GM23338 (cell line): ENCODE results near the gene SLAMF9. TPM values are rescaled to one million over a fixed set of nuclear protein-coding genes. Genes with fewer than 3 reads are reported as not detected.

Source experiments
- ATAC-seq: fragments of 200-7000 bp; cut with Tn5 transposase; 3 replicates; pipeline ENCODE4 v1.9.1; 2020
- DNase-seq: peaks from one replicate; pipeline ENCODE4 v3.0.0-alpha.2; 2015; ENCODE audit warnings: low spot score
- H2AFZ ChIP-seq: fragments of 200-600 bp; sonication (generic); 2 replicates; pipeline ENCODE4 v1.8.0; 2016; ENCODE audit warnings: antibody characterized with exemption, mild to moderate bottlenecking, moderate library complexity
- H3F3A ChIP-seq: fragments of 200-600 bp; sonication (generic); replicated peaks from 2 replicates; pipeline ENCODE4 v1.8.0; 2017; ENCODE audit warnings: antibody characterized with exemption, mixed run types, low read depth
- H3K27ac ChIP-seq: fragments of 200-600 bp; sonication (generic); 2 replicates; pipeline ENCODE4 v1.6.1; 2016; ENCODE audit warnings: low read depth
- H3K27me3 ChIP-seq: fragments of 200-600 bp; sonication (generic); 2 replicates; pipeline ENCODE4 v1.8.0; 2016; ENCODE audit warnings: mild to moderate bottlenecking, mixed run types, moderate library complexity; ENCODE audit not compliant: insufficient read depth
- H3K36me3 ChIP-seq: fragments of 200-600 bp; sonication (generic); 2 replicates; pipeline ENCODE4 v1.8.0; 2016; ENCODE audit warnings: mild to moderate bottlenecking; ENCODE audit not compliant: insufficient read depth
- H3K4me1 ChIP-seq: fragments of 200-600 bp; sonication (generic); 2 replicates; pipeline ENCODE4 v1.8.0; 2016; ENCODE audit warnings: mild to moderate bottlenecking, moderate library complexity; ENCODE audit not compliant: insufficient read depth
- H3K4me2 ChIP-seq: fragments of 200-600 bp; sonication (generic); 2 replicates; pipeline ENCODE4 v1.7.1; 2017; ENCODE audit warnings: mixed run types
- H3K4me3 ChIP-seq: fragments of 200-600 bp; sonication (generic); 2 replicates; pipeline ENCODE4 v1.6.1; 2016; ENCODE audit warnings: mixed run types
- H3K79me2 ChIP-seq: fragments of 200-600 bp; sonication (generic); replicated peaks from 2 replicates; pipeline ENCODE4 v1.8.0; 2017; ENCODE audit warnings: mild to moderate bottlenecking; ENCODE audit not compliant: insufficient read depth
- H3K9me2 ChIP-seq: fragments of 200-600 bp; sonication (generic); 2 replicates; pipeline ENCODE4 v1.8.0; 2017; ENCODE audit not compliant: insufficient read depth
- H4K20me1 ChIP-seq: fragments of 200-600 bp; sonication (generic); replicated peaks from 2 replicates; pipeline ENCODE4 v1.8.0; 2017; ENCODE audit warnings: mild to moderate bottlenecking; ENCODE audit not compliant: insufficient read depth
- H3K27ac Mint-ChIP-seq: 2 replicates; pipeline ENCODE4 v1.8.0; 2020; ENCODE audit warnings: inconsistent platforms, mild to moderate bottlenecking, moderate library complexity, mixed read lengths
- H3K27me3 Mint-ChIP-seq: 3 replicates; pipeline ENCODE4 v1.8.0; 2022; ENCODE audit warnings: low read depth, mild to moderate bottlenecking, moderate library complexity, mixed read lengths, inconsistent platforms; ENCODE audit not compliant: insufficient read depth, poor library complexity
- H3K36me3 Mint-ChIP-seq: 3 replicates; pipeline ENCODE4 v1.8.0; 2021; ENCODE audit warnings: low read depth, mild to moderate bottlenecking, inconsistent platforms, moderate library complexity, mixed read lengths
- H3K4me1 Mint-ChIP-seq: 3 replicates; pipeline ENCODE4 v1.8.0; 2020; ENCODE audit warnings: mild to moderate bottlenecking, inconsistent platforms, mixed read lengths
- H3K4me3 Mint-ChIP-seq: 3 replicates; pipeline ENCODE4 v1.8.0; 2021; ENCODE audit warnings: moderate library complexity, mild to moderate bottlenecking, inconsistent platforms, mixed read lengths
- H3K9me3 Mint-ChIP-seq: 3 replicates; pipeline ENCODE4 v1.8.0; 2020; ENCODE audit warnings: moderate library complexity, mild to moderate bottlenecking, inconsistent platforms, mixed read lengths
- CREB1 ChIP-seq: fragments of 250-450 bp; sonication (Bioruptor Pico); IDR thresholded peaks from 2 replicates; pipeline ENCODE4 v1.5.0; 2020; ENCODE audit warnings: low read depth, mild to moderate bottlenecking, moderate library complexity
- EZH2 ChIP-seq: fragments of 200-600 bp; sonication (generic); IDR thresholded peaks from one replicate; pipeline ENCODE4 v1.8.0; 2017; ENCODE audit warnings: antibody characterized with exemption, mild to moderate bottlenecking, low read depth; ENCODE audit not compliant: unreplicated experiment
- EZH2phosphoT487 ChIP-seq: fragments of 200-600 bp; sonication (generic); IDR thresholded peaks from one replicate; pipeline ENCODE4 v1.8.1; 2018; ENCODE audit warnings: antibody characterized with exemption; ENCODE audit not compliant: unreplicated experiment
- JUNB ChIP-seq: IDR thresholded peaks from one replicate; pipeline ENCODE4 v1.6.1; 2016; ENCODE audit warnings: antibody characterized with exemption; ENCODE audit not compliant: unreplicated experiment
- NANOG ChIP-seq: IDR thresholded peaks from 2 replicates; pipeline ENCODE4 v1.6.1; 2016; ENCODE audit warnings: antibody characterized with exemption, borderline replicate concordance
- STAT1 ChIP-seq: IDR thresholded peaks from one replicate; pipeline ENCODE4 v1.6.1; 2016; ENCODE audit warnings: antibody characterized with exemption; ENCODE audit not compliant: unreplicated experiment
- ZNF331 ChIP-seq: fragments of 250-450 bp; sonication (Bioruptor Pico); IDR thresholded peaks from 2 replicates; pipeline ENCODE4 v1.5.0; 2020; ENCODE audit warnings: low read depth, mild to moderate bottlenecking, moderate library complexity
- polyA plus RNA-seq: library from polyadenylated mRNA; unstranded; fragments of >200 nt; fragmentation: Nextera tagmentation; extraction: Ambion mirVana; gene quantifications from 2 replicates; pipeline ENCODE4 v1.2.1, GENCODE V29; 2016
- total RNA-seq: library from RNA; depleted of rRNA; stranded (reverse); fragments of >200 nt; shearing (Covaris generic); gene quantifications from 2 replicates; pipeline ENCODE4 v1.2.3, GENCODE V29; 2014
- TF ChIP-seq, protein P1 (sequence below): IDR thresholded peaks from one replicate; pipeline ENCODE4 v1.6.1; 2018; ENCODE audit warnings: antibody characterized with exemption; ENCODE audit not compliant: unreplicated experiment
- TF ChIP-seq, protein P2 (sequence below), 2 experiments: fragments of 200-600 bp in 1 of 2; sonication (generic) in 1 of 2; conservative IDR thresholded peaks; 2 replicates each; pipeline versions ENCODE4 v1.5.1 to v1.6.1; 2016 to 2017; ENCODE audit warnings: antibody characterized with exemption in 2 of 2, low read depth in 2 of 2, mild to moderate bottlenecking in 2 of 2, moderate library complexity in 1 of 2
- TF ChIP-seq, protein P3 (sequence below): fragments of 250-450 bp; sonication (Bioruptor Pico); IDR thresholded peaks from 2 replicates; pipeline ENCODE4 v1.5.0; 2020; ENCODE audit warnings: mild to moderate bottlenecking, moderate library complexity

Gene SLAMF9
- total and polyA plus RNA-seq, 2 experiments from 2014 or later = not detected

DNA sequence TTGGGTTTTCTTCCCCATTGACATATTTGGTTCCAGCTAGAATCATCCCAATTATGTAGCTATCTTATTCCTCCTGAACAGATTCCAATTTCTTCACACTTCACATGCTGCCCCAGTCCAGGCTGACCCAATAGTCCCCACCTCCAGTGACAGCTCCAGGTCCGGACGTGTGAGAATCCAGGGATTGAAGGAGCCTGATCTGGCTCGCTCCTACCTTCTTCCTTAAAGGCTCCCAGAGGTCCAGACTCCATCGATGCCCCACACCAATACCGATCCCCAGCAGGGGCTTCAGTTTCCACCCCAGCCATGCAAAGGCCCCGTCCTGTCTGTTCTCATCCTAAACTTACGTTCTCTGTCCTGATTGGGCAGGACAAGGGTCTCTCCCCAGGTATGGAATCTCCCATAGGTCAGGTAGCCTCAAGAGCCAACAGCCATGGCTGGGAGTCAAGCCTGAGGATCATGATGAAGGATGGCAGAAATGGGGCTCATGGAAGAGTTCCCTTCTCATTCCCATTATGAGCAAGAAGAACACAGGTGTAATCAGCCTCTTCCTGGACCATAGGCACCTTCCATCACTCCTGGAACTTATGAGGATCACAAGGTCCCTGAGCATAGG, 20.4 kb upstream of the SLAMF9 start:
- no peak overlapping the region for H3K4me3 Mint-ChIP-seq
- DNase-seq (no peak), ATAC-seq (no peak)
- no peaks in the 10 kb centered on the region for H3K9me3 Mint-ChIP-seq
- H3K79me2 ChIP-seq = no peaks in the 10 kb centered on the region
- H3K9me2 ChIP-seq = 0 out of 2 replicates have a peak, but pooled peaks cover 5% of the 10 kb centered on the region
- no peaks in the 10 kb centered on the region for H3K4me1 ChIP-seq
- H3K36me3 ChIP-seq = no peaks in the 10 kb centered on the region
- H4K20me1 ChIP-seq = no peaks in the 10 kb centered on the region
- H3K27me3 Mint-ChIP-seq = peaks cover 6% of the 10 kb centered on the region
- H3K36me3 Mint-ChIP-seq = no peaks in the 10 kb centered on the region
- H3K4me2 ChIP-seq = no peak overlapping the region
- H3K4me1 Mint-ChIP-seq = no peaks in the 10 kb centered on the region
- no peaks in the 10 kb centered on the region for H3F3A ChIP-seq
- H3K27ac Mint-ChIP-seq = no peak overlapping the region
- H3K27me3 ChIP-seq = peaks cover 3% of the 10 kb centered on the region; the same call in 1 of the 2 replicates
- H2AFZ ChIP-seq = no peak overlapping the region
- H3K4me3 ChIP-seq = no peak overlapping the region
- TF ChIP-seq EZH2phosphoT487 = no peak
- TF ChIP-seq, protein P1, sequence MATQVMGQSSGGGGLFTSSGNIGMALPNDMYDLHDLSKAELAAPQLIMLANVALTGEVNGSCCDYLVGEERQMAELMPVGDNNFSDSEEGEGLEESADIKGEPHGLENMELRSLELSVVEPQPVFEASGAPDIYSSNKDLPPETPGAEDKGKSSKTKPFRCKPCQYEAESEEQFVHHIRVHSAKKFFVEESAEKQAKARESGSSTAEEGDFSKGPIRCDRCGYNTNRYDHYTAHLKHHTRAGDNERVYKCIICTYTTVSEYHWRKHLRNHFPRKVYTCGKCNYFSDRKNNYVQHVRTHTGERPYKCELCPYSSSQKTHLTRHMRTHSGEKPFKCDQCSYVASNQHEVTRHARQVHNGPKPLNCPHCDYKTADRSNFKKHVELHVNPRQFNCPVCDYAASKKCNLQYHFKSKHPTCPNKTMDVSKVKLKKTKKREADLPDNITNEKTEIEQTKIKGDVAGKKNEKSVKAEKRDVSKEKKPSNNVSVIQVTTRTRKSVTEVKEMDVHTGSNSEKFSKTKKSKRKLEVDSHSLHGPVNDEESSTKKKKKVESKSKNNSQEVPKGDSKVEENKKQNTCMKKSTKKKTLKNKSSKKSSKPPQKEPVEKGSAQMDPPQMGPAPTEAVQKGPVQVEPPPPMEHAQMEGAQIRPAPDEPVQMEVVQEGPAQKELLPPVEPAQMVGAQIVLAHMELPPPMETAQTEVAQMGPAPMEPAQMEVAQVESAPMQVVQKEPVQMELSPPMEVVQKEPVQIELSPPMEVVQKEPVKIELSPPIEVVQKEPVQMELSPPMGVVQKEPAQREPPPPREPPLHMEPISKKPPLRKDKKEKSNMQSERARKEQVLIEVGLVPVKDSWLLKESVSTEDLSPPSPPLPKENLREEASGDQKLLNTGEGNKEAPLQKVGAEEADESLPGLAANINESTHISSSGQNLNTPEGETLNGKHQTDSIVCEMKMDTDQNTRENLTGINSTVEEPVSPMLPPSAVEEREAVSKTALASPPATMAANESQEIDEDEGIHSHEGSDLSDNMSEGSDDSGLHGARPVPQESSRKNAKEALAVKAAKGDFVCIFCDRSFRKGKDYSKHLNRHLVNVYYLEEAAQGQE = no peak
- TF ChIP-seq JUNB = no peak
- TF ChIP-seq NANOG = no peak
- no peak for TF ChIP-seq CREB1 (CRISPR knock-in tag)
- no peak for TF ChIP-seq STAT1
- TF ChIP-seq ZNF331 (CRISPR knock-in tag) = no peak
- TF ChIP-seq, protein P2, sequence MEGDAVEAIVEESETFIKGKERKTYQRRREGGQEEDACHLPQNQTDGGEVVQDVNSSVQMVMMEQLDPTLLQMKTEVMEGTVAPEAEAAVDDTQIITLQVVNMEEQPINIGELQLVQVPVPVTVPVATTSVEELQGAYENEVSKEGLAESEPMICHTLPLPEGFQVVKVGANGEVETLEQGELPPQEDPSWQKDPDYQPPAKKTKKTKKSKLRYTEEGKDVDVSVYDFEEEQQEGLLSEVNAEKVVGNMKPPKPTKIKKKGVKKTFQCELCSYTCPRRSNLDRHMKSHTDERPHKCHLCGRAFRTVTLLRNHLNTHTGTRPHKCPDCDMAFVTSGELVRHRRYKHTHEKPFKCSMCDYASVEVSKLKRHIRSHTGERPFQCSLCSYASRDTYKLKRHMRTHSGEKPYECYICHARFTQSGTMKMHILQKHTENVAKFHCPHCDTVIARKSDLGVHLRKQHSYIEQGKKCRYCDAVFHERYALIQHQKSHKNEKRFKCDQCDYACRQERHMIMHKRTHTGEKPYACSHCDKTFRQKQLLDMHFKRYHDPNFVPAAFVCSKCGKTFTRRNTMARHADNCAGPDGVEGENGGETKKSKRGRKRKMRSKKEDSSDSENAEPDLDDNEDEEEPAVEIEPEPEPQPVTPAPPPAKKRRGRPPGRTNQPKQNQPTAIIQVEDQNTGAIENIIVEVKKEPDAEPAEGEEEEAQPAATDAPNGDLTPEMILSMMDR (conservative IDR thresholded peaks at IDR 0.05; ENCODE audit: low read depth in 2 of 2) = no peak
- no peak overlapping the region for H3K27ac ChIP-seq

DNA sequence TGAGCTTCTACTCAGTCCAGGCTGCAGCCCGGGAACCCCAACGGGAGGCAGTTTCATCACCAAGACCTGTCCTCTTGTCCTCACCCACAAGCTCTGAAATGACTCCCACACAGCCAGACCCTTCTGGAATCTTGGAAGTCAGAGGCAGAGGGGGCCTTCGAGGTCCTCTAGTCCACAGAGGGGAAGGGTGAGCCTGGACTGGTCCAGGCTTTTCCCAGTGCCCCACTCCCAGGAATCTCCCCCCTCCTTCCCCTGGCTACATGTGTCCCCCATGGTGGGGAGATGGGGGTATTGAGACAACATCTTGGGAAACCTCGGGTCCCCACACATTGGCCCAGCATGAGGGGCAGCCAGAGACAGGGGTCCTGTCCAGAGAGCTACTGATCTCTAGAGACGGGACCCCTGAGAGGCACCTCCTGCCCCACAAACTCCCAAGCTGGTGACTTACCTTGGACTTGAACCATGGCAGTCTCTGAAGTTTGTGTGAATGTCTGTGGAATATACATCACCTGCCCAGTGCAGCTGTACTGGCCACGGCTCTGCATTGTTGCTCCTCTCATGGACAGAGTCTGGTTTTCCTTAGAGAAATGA, 19.4 kb upstream of the SLAMF9 start:
- Histone ChIP-seq H3F3A (no peaks in the 10 kb centered on the region), H3K9me2 (0 out of 2 replicates have a peak, but pooled peaks cover 4% of the 10 kb centered on the region), H4K20me1 (no peaks in the 10 kb centered on the region), H3K79me2 (no peaks in the 10 kb centered on the region), H3K4me1 (no peaks in the 10 kb centered on the region), H3K27me3 (peaks cover 3% of the 10 kb centered on the region; the same call in 1 of the 2 replicates), H3K4me3 (no peak overlapping the region), H3K4me2 (no peak overlapping the region), H2AFZ (no peak overlapping the region), H3K36me3 (no peaks in the 10 kb centered on the region), H3K27ac (no peak overlapping the region)
- no peaks in the 10 kb centered on the region for H3K36me3 Mint-ChIP-seq
- DNase-seq = no peak
- no peaks in the 10 kb centered on the region for H3K4me1 Mint-ChIP-seq
- H3K27ac Mint-ChIP-seq = no peak overlapping the region
- peaks cover 6% of the 10 kb centered on the region for H3K27me3 Mint-ChIP-seq
- H3K9me3 Mint-ChIP-seq = no peaks in the 10 kb centered on the region
- no peak overlapping the region for H3K4me3 Mint-ChIP-seq
- no peak for ATAC-seq
- TF ChIP-seq STAT1 (no peak), EZH2 (no peak)
- TF ChIP-seq, protein P3, sequence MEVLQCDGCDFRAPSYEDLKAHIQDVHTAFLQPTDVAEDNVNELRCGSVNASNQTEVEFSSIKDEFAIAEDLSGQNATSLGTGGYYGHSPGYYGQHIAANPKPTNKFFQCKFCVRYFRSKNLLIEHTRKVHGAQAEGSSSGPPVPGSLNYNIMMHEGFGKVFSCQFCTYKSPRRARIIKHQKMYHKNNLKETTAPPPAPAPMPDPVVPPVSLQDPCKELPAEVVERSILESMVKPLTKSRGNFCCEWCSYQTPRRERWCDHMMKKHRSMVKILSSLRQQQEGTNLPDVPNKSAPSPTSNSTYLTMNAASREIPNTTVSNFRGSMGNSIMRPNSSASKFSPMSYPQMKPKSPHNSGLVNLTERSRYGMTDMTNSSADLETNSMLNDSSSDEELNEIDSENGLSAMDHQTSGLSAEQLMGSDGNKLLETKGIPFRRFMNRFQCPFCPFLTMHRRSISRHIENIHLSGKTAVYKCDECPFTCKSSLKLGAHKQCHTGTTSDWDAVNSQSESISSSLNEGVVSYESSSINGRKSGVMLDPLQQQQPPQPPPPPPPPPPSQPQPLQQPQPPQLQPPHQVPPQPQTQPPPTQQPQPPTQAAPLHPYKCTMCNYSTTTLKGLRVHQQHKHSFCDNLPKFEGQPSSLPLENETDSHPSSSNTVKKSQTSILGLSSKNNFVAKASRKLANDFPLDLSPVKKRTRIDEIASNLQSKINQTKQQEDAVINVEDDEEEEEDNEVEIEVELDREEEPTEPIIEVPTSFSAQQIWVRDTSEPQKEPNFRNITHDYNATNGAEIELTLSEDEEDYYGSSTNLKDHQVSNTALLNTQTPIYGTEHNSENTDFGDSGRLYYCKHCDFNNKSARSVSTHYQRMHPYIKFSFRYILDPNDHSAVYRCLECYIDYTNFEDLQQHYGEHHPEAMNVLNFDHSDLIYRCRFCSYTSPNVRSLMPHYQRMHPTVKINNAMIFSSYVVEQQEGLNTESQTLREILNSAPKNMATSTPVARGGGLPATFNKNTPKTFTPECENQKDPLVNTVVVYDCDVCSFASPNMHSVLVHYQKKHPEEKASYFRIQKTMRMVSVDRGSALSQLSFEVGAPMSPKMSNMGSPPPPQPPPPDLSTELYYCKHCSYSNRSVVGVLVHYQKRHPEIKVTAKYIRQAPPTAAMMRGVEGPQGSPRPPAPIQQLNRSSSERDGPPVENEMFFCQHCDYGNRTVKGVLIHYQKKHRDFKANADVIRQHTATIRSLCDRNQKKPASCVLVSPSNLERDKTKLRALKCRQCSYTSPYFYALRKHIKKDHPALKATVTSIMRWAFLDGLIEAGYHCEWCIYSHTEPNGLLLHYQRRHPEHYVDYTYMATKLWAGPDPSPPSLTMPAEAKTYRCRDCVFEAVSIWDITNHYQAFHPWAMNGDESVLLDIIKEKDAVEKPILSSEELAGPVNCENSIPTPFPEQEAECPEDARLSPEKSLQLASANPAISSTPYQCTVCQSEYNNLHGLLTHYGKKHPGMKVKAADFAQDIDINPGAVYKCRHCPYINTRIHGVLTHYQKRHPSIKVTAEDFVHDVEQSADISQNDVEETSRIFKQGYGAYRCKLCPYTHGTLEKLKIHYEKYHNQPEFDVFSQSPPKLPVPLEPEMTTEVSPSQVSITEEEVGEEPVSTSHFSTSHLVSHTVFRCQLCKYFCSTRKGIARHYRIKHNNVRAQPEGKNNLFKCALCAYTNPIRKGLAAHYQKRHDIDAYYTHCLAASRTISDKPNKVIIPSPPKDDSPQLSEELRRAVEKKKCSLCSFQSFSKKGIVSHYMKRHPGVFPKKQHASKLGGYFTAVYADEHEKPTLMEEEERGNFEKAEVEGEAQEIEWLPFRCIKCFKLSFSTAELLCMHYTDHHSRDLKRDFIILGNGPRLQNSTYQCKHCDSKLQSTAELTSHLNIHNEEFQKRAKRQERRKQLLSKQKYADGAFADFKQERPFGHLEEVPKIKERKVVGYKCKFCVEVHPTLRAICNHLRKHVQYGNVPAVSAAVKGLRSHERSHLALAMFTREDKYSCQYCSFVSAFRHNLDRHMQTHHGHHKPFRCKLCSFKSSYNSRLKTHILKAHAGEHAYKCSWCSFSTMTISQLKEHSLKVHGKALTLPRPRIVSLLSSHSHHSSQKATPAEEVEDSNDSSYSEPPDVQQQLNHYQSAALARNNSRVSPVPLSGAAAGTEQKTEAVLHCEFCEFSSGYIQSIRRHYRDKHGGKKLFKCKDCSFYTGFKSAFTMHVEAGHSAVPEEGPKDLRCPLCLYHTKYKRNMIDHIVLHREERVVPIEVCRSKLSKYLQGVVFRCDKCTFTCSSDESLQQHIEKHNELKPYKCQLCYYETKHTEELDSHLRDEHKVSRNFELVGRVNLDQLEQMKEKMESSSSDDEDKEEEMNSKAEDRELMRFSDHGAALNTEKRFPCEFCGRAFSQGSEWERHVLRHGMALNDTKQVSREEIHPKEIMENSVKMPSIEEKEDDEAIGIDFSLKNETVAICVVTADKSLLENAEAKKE (CRISPR knock-in tag) = no peak
